Activated CD8-positive, alpha-beta memory T cell treated with anti-CD3 and anti-CD28 coated beads, Interleukin-2, amount 50 U/mL, for 1 hour (primary cell): Measurements from ENCODE around the gene GRWD1.

Experiments used
- DNase-seq: peaks from one replicate; pipeline ENCODE4 v3.0.0-alpha.2; 2020; ENCODE audit errors: extremely low read depth

Gene GRWD1

DNA sequence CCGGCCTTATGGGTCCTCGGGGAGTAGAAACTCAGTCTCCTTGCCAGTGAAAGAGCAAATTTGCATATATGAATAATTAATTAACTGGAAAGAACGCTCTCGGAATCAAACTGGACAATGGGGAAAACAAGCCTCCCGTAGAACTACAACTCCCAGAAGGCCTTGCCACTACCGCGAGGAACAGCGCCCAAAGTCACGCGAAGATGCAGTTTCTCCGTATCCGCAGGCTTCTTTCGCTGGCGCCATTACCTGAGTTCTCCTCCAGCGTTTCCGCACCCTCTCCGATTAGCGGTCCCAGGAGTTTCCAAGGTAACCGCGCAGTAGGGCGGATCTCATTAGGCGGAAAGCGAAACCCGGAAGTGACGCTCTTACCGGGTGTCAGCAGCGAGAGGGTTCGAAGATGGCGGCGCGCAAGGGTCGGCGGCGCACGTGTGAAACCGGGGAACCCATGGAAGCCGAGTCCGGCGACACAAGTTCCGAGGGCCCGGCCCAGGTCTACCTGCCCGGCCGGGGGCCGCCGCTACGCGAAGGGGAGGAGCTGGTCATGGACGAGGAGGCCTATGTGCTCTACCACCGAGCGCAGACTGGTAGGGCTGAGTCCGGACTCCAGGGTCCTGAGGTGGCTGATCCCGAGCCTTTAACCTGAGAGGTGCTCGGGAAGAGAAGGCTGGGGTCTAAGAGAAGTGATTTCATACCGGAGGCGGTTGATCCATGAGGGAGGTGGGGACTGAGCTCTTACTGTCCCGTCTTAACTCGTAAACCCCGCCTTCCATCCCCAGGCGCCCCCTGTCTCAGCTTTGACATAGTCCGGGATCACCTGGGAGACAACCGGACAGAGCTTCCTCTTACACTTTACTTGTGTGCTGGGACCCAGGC, at the start of gene GRWD1:
GRWD1 (plus strand) TSS at position 378 of the 876 bp plus-strand sequence; CDS start at position 401, 23 bp downstream.
- DNase-seq = peak; percentile 88

DNA sequence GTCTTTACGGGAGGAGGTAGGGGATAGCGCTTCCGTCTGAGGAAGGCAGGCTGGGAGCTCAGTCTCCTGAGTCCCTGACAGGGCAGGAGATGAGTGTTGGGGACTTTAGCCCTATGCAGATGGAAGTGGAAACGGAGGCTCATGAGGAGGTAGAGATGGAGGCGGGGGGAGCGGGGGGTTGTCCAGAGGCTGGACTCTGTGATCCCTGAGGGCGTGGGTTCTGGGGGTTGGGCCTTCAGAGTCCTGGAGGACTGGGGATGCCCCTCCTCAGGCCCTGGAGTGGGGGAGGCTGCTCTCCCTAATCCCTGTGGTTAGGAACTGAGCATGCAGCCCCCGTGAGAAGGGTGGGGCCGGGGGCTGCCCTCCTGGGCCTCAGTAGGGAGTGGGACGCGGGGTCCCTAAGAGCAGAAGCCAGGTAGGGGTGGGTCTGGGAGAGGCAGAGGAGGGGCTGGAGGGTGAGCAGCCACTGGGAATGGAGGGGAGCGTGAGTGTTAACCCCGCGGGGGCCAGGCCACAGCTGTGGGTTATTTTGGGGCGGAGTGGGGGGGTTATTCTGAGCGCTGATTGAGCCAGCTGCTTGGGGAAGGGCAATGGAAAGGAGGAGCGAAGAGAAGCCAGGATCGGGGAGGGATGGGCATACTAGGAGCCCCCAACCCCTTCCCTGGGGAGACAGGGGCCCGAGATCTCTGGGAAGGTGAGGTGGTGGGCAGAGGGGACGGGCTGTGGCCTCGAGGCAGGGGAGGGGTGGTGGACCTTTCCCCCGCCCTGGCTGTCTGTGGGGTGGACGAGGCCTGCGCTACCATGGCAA, 49.6 kb upstream of the GRWD1 start:
- DNase-seq = no peak

DNA sequence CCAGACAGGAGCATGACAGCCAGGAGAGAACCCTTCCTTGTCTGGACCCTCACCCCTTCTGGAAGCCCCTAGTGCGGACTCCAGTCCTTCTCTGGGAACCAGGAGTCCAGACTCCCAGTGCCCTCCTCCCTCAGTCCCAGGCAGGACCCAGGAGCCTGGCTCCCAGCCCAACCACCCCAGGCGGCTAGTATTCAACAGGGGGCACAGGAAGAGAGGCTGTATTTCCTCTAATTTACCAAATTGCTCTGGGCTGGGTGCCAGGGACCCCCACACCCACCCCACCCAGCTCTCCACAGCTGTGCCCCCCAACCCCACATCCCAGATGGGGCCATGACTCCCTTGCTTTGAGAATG, 49.0 kb upstream of the GRWD1 start:
- no peak for DNase-seq

DNA sequence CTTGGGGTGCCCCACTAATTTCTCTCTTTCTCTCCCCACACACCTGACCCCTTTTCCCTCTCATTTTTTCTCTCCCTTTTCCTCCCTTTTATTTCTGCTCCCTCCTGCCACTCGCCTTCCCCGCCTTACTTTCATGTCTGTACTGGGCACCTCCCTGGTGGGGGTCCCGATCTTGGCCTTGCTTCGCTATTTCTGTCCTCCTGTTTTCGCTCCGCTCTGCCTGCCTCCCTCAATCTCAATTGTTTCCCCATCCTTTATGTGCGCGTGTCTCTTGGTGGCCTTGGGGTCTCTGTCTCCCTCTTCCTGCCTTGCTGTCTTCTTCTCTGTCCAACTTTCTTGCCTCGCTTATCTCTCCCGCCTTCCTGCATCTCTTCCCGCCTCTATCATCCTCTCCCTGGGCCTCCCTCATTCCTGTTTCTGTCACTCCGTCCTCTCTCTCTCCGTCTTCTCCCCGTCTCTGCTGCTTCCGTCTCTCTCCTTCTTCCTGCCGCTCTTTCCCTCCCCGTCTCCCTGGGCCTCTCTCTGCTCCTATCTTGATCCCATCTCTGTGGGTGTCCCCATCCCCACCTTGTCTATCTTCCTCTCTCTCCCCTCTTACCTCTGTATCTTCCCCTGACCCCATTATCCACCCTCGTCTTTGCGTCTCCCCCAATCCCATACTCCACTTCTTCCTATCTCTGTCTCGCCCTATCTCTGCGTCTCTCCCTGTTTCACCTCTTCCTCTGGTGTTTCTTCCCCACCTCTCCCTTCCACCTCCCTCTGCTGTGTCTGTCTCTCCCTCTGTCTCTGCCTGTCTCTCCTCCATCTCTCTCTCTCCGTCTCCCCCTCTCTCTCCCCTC, 48.3 kb upstream of the GRWD1 start:
- DNase-seq = no peak

DNA sequence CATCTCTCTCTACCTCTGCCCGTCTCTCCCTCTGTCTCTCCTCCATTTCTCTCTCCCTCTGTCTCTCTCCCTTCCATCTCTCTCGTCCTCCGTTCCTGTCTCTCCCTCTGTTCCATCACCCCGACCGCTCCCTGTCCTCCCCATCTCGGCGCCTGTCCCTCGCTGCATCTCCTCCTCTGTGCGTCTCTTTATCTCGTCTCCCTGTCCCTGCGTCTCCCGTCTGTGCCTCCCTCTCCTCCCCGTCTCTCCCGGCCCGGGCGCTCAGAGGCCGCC, 47.7 kb upstream of the GRWD1 start:
- DNase-seq = no peak

DNA sequence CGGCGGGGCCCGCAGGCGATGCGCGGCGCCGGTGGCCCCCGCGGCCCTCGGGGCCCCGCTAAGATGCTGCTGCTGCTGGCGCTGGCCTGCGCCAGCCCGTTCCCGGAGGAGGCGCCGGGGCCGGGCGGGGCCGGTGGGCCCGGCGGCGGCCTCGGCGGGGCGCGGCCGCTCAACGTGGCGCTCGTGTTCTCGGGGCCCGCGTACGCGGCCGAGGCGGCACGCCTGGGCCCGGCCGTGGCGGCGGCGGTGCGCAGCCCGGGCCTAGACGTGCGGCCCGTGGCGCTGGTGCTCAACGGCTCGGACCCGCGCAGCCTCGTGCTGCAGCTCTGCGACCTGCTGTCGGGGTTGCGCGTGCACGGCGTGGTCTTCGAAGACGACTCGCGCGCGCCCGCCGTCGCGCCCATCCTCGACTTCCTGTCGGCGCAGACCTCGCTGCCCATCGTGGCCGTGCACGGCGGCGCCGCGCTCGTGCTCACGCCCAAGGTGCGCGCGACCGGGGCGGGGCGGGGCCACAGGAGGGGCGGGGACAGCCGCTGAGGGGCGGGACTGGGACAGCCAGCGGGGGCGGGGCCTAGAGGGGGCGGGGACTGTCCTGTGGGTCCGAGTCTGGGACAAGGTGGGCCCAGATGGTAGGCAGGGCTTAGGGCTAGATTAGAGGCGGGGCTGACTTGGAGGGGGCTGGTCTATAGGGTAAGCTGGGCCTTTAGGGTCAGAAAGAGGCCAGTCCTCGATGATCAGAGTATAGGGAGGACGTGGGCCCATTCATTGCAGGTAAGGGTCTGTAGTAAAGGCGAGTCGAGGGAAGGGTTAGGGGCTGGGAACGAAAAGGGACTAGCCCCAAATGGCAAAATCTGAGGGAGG, 47.2 kb upstream of the GRWD1 start:
- no peak for DNase-seq

DNA sequence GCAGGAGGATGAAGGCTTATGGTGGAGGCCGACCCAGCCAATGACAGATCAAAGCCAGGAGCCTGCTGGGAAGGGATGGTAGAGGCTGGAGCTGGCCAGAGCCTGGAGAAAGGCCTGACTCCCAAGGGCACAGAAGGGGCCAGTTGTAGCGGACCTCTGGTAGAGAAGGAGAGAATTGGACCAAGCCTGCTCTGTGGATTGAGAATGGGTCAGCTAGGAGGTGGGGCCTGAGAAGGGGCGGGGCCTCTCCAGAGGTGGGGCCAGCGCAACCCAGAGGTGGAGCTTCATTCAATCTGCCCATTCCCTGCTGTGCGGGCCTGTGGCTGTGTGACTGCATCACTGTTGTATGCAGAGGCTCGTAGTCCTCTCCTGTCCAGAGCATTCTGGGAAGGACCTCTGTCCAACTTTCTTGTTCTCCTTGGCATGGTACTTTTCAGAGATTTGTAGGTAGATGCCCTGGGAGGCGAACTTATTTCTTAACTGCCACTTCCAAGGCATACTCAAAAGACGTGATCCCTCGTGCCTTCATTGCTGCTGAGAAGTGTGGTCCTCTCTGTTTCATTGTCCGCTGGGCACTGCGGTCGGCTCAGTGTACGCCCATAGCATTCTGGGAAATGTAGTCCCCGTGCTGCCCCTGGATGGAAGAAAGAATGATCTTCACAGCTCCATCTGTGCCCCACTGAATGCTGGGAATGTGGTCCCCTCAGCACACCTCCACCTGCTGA, 45.6 kb upstream of the GRWD1 start:
- no peak for DNase-seq

DNA sequence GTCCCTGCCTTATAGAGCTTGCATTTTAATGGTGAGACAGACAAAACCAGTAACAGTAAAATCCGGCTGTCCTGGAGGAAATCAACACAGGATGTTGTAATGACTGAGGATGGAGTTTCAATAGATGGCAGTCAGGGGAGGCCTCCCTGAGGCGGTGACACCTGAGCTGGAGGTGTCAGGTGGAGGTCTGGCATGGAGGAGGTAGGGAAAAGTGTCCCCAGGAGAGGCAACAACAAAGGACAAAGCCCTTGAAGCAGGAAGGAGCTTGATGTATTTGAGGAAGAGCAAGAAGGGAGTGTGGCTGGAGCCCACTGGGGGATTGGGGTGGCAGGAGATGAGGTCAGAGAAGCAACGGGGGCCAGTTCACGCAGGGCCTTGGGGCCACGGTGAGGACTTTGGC, 44.5 kb upstream of the GRWD1 start:
- DNase-seq = no peak

DNA sequence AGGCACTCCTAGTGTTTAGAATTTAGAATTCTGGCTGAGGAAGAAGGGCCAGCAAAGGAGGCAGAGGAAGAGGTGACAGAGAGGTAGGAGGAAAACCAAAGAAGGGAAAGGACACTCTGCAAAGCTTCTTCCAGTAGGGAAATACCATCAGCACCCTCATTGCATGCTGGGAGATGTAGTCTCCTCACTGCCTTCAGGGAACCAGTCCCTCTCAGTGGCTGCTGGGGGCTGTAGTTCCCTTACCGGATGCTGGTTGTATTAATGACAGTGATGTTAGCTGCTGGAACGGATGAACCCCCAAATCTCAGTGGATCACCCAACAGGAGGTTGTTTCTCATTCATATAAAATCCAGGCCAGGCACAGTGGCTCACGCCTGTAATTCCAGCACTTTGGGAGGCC, 42.2 kb upstream of the GRWD1 start:
- DNase-seq = no peak

DNA sequence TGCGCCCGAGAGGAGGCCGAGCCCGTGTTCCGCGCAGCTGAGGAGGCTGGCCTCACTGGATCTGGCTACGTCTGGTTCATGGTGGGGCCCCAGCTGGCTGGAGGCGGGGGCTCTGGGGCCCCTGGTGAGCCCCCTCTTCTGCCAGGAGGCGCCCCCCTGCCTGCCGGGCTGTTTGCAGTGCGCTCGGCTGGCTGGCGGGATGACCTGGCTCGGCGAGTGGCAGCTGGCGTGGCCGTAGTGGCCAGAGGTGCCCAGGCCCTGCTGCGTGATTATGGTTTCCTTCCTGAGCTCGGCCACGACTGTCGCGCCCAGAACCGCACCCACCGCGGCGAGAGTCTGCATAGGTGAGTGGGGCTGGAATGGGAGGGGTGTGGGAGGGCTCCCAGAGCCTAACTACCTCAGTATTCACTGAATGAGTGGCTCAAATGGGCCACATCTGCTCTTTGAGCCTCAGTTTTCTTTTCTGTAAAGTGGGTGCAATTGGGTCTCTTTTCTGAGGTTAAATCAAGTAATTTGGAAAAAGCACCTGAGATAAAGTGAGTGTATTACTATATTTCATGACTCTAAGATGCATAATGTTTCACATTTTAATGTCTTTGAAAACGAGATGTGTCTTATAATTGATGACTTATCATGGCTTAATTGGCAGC, 40.6 kb upstream of the GRWD1 start:
- no peak for DNase-seq

DNA sequence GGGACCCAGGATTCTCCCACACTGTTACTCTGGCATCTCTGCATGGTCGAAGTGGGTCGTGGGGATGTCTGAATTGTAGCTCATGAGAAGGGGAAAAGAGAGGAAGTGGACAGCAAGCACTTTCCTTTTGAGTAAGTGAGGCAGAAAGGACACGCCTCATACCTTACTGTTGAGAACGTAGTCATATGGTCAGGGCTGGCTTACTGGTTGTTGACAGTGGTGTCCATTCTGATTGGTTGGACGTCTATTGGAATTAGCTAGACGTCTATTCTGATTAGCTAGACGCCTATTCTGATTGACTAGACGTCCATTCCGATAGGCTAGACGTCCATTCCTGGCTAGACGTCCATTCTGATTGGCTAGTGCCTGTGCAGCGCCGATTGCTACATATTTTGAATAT, 39.9 kb upstream of the GRWD1 start:
- no peak for DNase-seq

DNA sequence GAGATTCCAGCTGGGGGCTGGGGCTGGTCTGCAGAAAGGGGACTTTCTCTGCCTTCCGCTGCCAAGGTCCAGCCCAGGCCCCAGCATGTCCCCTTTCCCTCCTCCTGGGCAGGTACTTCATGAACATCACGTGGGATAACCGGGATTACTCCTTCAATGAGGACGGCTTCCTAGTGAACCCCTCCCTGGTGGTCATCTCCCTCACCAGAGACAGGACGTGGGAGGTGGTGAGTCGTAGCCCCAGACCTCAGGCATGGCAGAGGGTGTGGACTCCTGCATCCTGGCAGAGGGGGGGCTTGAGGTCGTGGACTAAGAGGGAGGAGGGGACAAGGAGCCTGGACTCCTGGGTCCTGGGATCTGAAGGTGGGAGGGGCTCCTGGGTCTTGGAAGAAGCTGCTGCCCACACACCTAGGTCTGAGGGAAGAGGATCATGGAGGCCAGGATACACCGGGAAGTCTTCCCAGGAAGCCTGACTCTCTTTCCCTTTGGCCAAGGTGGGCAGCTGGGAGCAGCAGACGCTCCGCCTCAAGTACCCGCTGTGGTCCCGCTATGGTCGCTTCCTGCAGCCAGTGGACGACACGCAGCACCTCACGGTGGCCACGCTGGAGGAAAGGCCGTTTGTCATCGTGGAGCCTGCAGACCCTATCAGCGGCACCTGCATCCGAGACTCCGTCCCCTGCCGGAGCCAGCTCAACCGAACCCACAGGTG, 31.8 kb upstream of the GRWD1 start:
- DNase-seq = no peak

DNA sequence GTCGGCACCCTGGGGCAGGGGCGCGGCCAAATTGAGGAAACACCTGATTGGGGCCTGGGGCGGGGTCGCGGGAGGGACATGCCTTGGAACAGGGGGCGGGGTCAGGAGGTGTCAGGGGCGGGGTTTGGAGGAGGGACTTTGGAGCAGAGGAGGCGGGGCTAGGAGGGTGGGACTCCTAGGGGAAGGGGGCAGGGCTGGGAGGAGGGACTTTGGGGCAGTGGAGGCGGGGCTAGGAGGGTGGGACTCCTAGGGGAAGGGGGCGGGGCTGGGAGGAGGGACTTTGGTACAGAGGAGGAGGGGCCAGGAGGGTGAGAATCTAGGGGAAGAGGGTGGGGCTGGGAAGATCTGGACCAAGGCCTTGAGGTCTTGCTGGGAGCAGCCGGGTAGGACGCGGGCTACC, 30.4 kb upstream of the GRWD1 start:
- no peak for DNase-seq

DNA sequence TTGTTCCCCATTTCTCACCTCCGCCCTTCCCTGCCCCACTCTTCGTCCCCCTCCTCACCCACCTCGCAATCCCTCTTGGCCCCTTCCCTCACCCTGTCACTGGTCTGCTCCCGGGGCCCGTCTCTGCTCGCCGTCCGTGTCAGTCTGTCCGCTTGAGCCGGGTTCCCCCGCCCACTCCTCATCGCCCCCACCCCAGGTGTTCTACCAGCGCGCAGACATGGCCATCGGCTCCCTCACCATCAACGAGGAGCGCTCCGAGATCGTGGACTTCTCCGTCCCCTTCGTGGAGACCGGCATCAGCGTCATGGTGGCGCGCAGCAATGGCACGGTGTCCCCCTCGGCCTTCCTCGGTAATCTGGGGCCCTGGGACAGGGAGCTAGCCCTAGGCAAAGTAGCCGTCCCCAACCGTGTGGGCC, 30.0 kb upstream of the GRWD1 start:
- no peak for DNase-seq

DNA sequence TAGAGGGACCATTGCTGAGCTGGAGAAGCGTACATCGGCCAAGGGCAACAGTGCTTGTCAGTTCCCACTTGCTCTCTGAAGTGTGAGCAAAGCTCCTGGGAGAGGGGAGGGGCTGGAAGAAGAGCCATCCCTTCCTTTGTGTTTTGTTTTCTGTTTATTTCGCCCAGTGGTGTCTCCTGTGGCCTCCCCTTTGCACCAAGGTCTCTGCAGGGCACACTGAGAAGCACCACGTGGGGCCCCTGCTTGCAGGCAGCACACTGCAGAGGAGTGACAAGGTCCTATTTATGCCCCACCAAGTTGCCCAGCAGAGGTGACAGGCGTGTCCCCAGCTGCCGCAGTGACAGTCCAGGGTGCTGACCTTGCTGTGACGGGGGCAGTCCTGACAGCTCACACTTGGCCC, 28.4 kb upstream of the GRWD1 start:
- DNase-seq = no peak

DNA sequence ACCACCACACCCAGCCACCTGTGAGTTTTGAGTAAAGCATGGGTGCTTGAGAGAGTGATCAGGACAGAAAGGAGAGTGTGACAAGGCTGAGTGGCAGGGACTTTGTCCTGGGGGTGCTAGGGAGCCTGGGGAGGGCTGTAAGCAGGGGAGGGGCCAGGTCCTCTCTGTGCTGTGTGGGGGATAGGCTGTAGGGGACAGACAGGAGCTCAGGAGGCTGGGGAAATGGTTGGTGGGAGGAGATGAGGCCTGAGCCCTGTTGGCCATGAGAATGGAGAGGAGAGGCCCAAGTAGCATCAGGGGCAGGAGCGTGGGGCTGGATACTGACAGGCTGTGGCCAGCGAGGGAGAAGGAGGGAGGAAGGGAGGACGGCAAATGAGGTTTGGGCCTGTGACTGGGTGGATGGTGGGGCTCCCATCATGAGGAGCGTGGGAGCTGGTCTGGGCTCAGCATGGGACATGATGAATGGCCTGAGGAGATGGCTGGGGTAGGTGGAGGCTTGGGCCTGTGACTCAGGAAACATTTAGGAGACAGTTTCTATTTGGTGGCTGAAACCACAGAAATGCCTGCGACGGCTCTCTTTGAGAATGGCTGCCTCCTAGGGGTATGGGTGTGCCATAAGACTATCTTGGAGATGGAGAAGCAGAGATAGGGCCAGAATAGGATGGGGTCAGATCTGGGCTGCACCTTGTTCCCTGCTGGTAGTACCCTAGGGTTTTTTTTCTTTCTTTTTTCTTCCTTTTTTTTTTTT, 27.3 kb upstream of the GRWD1 start:
- DNase-seq = no peak

DNA sequence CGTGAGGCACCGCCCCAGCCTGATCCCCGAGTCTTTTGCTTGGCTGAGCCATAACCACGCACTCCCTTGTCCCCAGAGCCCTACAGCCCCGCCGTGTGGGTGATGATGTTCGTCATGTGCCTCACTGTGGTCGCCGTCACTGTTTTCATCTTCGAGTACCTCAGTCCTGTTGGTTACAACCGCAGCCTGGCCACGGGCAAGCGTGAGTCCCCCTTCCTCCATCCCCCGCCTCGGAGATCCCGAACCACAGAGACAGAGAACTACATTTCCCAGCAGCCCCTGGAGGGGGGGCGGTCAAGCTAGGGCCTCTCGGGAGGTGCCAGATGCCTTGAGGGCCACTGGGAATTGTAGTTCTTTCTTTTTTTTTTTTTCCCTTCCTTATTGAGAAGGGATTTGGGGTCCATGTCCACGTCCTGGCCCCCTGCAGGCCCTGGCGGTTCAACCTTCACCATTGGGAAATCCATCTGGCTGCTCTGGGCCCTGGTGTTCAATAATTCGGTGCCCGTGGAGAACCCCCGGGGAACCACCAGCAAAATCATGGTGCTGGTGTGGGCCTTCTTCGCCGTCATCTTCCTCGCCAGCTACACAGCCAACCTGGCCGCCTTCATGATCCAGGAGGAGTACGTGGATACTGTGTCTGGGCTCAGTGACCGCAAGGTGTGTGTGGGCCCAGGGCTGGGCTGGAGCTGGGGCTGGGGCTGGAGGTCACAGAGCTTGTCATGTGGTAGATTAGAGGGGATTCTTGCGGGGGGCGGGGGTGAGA, 26.4 kb upstream of the GRWD1 start:
- no peak for DNase-seq

DNA sequence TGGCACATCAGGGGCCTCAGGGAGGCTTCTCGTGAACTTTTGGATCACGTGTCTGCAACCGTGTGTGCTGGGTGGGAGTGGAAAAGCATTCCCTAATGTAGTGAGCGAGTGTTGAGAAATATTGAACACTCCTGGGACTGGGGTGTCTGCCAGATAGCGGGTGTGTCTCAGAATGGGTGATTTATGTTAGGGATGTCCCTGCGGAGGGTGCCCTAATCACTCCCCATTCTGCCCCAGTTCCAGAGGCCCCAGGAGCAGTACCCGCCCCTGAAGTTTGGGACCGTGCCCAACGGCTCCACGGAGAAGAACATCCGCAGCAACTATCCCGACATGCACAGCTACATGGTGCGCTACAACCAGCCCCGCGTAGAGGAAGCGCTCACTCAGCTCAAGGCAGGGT, 24.2 kb upstream of the GRWD1 start:
- no peak for DNase-seq
